Eye (tissue), 1 donor: ENCODE measurements around the gene PALLD.

ENCODE experiments used
- DNase-seq: peaks from one replicate; pipeline ENCODE4 v3.0.0-alpha.2; 2015

Gene PALLD

DNA sequence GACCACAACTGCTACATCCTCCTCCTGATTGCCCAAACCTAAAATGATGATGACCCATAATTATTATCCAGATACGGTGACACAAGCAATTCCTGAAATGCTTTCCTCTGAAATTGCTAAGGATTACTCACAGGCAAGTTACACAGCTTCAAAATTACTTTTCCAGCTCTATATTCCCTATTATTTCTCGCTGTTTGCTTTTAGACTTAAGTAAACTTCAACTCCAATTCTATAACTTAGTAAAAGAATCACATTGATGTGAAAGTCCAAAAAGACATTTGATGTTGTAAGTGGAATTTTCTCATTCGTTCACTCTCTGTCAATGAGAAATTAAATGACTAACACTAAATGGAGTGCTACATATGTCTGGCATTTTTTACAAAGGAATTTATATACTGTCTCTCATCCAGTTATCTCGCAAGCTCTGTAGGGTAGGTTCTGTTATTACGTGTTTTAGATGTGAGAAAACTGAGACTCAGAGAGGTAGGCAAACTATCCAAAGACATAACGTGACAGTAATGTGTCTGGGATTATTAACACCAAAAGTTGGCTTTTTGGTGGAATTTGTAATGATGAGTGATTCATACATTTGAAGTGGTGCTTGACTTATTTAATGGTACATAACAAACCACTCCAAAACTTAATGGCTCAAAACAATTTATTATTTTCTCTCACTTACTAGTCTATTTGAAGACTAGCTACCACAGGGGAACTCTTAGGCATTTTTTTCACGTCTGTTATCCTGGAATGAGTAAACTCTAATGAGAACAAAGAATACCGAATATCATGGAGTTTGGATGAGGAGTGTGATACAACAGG is 31.5 kb downstream of the PALLD start:
- no peak for DNase-seq

DNA sequence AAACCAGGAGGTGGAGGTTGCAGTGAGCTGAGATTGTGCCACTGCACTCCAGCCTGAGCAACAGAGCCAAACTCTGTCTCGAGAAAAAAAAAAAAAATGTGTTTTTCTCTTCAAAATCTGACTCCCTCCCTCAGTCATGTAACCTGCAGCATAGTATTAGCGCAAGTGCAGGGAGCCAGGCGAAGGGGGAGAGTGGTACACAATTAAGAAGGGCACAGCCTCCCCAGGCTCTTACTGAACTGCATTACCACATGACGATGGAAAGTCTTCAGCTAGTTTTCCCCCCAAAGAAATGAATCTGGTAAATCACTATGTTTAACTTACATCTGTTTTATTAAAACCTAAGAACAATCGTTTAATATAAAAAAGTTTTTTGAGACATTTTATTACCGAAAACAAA is 32.4 kb downstream of the PALLD start:
- no peak for DNase-seq

DNA sequence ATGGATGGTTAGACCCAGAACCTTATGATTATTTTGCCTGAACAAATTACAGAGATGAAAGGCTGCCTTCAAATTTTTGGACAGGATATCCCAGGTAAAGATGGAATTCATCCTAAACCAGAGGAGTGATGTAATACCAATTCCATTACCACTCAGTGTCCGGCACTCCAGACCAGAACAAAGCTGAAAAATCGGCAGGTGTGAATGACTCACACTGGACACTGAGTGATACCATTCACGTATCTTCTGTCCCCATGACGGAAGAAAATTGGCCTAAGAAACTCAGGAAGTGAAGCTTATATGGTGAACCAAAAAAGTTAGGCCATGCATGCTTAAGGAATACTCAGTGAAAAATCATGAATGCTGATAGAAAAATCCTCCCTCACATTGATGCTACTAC is 34.5 kb downstream of the PALLD start:
- no peak for DNase-seq

DNA sequence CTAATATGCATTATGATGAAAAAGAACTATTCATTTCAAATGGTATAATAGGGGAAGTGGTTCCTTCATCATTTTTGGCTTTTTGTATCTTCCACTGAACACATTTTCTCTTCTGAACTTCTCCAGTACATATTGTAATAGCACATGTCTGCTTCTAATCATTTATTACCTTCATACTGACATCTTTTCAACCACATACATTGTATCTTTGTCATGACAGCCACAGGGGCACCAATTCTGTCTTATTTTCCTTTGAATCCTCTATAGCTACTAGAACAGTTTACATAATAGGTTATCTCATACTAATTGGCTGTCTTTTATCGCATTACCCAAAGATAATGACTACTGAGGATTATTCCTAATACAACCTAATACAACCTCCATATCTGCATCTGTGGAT is 37.7 kb downstream of the PALLD start:
- DNase-seq = no peak

DNA sequence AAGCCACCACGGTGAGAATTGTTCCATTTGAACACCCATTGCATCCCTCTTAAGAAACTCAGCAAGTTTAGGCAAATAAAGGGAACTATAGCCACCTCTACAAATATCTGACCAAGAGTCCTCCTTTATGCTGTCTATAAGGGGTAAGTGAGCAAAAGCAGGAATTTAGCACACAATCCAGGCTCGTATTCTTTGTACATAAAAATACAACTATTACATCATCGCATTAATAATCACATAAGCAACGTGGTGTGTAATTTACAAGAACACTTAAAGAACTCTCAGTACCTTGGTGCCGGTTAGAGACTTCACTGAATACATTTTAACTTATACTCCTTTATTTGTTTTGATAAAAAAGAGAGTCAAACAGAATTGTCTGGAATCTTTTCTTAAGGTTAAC is 38.8 kb downstream of the PALLD start:
- no peak for DNase-seq

DNA sequence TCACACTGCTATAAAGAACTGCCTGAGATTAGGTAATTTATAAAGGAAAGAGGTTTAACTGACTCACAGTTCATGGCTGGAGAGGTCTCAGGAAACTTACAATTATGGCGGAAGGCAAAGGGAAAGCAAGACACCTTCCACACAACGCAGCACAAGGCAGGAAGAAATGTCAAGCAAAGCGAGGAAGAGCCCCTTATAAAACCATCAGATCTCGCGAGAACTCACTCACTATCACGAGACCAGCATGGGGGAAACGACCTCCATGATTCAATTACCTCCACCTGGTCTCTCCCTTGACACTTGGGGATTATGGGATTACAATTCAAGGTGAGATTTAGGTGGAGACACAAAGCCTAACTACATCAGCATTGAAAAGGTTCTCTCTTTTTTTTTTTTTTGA is 39.6 kb downstream of the PALLD start:
- DNase-seq = no peak

DNA sequence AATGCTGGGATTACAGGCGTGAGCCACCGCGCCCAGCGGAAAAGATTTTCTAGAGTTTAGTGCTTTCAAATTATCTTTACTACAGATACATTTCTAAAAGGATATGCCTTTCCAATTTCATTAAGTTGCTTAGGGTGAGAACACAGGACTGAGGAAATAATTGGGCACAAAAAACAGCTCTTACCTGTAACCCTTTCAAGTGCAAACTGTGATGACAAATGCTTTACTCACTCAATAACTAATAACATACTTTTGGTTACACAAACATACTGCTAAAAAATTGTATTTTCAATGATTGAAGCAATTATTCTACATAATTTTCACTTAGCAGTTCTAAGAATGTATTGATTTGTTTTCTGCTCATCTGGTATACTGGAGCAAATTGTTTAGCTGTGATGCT is 40.2 kb downstream of the PALLD start:
- DNase-seq = no peak

DNA sequence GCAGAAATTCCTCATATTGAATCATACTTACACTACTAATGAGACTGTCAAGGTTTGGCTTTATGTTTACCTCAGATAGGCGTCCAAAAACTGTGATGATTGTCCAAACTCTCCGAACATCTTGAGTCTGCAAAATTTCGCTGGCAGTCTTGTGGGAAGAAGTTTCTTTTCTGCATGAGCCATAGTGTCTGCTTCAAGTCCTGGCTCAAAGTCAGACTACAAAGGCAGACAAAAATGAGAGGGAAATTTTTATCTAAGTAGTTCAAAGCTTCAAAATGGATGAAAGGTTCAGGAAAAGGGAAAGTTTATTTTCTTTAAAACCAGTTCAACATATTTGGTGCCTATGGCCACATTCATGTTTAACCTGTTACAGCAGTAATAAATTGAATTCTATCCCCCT is 40.7 kb downstream of the PALLD start:
- DNase-seq = no peak

DNA sequence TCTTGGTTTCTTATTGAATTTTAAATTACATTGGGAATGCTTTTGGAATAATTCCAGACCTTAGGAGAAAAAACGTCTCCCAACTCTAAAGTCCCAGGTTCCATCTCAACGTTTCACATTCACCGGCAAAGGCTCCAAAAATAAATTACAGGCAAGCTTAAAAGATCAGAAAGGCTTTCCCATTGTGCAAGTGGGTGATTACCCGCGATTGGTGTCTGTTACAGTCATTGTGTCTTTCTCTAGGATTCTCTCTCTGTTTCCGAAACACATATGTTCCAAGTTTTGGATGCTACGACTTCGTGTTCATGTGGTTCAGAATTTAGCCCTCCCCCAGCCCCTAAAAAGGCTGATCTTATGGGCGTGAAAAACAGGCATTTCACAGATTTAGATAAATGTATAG is 41.8 kb downstream of the PALLD start:
- no peak for DNase-seq

DNA sequence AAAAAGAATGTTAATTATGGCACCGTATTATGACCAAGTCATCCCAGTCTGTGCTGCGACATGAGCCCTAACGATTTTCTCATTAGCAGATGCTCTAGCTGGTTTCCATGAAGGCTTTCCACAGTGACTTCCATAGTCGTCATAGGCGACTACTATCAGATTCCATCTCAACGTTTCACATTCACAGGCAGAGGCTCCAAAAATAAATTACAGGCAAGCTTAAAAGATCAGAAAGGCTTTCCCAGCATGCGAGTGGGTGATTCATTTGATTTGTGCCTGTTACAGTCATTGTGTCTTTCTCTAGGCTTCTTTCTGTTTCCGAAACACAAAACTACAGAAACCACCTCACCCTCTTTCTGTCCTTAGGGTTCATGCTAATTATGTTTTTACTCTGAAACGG is 43.2 kb downstream of the PALLD start:
- peak; percentile 42 for DNase-seq

DNA sequence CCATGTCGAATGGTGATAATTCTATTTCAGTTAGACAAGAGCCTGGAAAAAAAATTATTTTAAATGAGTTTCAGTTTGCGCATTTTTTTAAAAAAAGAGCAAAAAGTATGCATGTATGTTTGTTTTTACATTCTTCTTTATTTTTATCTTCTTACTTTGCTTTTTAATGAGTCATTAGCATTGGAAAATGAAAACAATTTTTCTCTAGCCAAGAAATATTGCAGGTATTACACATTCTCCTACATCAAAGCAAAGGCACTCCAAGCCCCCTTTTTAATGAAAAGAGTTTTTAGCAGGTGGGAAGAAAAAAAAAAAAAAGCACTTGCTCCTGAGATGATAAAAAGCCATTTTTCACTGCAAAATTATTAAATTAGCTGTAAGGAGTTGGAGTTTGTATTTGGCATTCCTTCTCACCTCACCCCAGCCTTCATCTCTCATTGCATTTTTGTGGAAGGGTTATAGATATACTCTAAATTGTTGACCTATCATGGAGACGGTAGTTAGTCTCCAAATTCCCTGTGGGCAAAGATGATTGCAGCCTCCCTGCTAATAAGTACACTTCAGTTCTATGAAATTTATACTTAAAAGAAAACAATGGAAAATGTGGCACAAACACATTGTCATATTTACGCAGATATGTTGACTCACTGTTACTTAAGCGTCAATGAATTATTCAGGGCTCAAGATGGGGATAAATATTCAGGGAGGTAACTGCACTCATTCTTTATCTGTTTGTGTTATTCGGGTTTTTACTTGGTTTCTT is 43.8 kb downstream of the PALLD start:
- no peak for DNase-seq

DNA sequence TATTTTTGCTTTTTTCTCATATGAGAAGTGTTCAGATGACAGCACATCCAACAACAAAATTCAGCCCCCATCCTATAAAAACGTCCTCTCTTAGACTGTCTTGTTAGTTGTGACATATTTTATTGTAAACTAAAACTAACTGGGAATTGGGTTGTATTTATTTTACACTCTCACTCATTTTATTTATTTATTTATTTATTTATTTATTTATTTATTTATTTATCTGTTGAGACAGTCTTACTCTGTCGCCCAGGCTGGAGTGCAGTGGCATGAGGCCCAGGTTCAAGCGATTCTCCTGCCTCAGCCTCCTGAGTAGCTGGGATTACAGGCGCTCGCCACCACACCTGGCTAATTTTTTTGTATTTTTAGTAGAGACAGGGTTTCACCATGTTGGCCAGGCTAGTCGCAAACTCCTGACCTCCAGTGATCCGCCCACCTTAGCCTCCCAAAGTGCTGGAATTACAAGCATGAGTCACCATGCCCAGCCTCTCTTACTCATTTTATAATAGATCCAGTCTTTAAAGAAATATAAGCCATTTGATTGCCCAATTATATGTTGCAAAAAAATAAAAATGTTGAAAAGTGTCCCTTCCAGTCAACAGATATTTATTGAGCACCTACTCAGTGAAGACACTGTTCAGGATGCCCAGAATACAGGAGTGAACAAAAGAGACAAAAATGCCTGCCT is 44.6 kb downstream of the PALLD start:
- no peak for DNase-seq

DNA sequence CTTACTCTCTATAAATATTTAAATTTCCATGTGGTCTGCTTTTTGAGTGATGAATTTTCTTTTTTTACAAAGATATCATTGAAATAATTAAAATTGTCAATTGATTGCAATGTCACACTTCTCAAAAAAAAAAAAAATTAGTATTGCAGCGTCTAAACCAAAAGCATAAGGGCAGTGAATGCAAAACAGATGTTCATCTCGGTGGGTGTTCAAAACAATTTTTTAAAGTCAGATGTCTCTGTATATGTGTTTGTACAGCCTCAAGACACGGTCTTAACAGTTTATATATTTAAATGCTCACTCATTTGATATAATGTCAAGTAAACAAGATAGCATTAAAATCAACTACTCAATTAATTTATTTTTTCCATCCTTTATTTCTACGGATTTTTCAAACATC is 52.3 kb downstream of the PALLD start:
- no peak for DNase-seq

DNA sequence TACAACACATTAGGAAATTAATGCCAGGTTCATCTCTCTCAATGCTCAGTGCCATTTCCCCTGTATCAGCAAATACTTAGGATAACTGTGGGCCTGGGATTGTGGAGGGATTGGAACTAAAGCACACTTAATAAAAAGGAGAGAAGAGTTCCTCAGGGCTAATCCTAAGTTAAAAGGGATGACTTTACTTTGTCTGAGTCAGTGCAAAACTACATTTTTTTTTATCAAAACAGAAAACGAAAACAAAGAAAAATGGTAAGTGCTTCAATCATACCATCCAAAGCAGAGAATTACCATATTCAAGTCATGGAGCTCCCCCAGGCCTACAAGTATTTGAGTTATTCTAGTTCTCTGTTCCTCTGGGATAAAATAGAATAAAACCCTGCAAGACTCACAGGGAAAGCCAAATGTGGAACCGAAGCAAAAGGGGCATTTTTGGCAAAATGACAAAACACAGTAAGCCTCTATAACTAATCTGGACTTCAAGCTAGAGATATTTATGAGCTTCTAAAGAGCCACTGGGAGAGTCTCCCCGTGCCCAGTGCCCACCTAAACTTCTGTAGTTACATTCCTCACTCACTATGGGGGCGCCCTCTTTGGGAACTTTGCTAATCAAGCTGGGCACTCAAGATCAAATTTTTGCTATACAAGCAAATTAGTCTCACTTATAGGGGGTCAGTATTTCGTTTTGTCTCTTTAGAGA is 53.4 kb downstream of the PALLD start:
- peak; percentile 52 for DNase-seq

DNA sequence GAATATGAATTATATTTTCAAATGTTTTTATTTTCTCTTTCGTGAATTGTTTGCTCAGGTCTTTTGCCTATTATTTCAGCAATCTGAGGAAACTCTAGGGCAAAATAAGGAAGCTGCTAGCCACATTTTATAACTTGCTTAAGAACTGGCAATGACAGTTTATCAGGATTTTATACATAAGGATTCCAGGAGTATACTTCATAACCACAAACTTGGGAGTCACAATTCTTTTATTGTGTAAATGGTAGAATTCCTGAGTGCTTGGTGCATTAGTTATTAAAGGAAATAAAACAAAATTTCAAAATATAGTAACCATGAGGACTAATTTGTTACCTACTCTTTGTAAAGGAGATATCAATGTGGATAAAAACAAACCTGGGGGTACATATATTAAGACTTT is 54.4 kb downstream of the PALLD start:
- no peak for DNase-seq

DNA sequence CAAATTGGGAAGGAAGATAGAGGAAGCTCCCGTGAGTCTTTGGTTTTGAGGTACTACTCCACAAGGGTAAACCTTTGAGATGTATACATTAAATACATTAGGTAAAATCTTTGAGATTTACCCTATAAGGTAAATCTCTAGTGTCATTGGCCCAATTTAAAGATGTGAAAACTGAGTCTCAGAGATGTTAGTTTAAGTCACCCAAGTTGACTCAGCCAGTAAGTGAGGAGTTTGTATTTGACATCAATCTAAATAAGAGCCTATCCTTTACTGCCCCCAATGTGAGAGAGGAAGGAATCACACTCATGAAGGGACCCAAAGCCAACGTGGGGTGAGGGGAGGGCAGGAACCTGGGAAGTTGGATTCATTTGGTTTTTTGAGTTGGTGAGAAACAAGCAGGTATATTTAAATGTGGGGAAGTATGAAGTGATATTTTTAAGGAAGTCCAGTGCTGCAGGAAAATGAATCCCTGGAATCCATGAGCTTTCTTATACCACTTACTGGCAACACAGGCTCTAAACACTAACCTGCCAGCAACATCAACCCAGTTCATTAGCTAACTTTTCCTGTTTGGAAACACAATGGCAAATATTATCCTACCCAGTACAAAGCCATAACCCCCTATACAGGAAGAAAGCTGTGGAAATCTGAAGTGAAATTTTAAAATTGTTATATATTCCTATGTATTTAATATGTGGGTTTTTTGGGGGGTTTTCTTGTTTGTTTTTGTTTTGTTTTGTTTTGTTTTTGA is 55.3 kb downstream of the PALLD start:
- DNase-seq = no peak

DNA sequence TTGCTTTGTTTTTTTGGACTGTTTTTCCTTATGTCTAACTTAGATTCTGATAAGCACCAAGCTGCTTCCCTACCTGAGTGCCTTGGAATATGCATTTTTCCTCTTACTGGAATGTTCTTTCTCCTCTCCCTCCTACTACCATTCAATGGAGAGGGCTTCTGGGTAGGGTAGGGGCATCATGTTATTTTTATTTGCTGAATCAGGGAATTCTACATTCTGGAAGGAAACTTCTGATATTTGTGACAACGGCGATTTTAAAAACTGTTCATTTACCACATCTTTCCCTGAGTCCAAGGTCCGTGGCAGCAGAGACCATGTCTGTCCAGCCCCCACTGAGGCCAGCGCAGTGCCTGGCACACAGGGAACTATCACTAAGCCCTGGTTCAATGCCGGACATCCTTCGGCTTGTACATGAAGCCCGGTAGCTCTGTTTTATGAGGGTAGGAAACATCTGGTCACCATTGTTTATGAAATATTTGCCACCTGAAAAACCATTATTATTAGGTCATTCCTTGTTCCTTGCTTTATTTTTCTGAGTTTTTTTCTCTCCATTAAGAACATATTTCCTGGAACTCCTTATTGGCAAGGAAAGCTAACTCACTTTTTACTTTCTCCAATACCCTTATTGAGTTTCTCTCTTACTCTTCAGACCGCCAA is 57.0 kb downstream of the PALLD start:
- DNase-seq = no peak

DNA sequence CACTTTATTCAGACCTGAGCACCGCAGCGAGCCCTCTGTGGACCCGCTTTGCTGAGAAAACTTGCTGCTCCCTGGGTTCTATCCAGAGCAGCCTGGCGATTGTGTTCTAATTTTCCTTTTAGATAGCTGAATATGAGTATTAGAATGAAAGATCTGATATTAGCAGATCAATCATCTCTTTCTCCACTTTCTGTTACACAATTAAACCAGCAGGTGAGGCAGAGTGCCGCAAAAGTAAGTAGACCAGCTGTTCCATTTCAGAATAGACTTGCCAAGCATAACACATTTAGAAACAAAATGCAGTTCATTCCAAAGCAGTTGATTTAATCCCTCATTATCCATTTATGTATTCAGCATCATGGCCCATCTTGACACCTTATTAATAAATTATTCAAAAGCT is 58.6 kb downstream of the PALLD start:
- DNase-seq = no peak

DNA sequence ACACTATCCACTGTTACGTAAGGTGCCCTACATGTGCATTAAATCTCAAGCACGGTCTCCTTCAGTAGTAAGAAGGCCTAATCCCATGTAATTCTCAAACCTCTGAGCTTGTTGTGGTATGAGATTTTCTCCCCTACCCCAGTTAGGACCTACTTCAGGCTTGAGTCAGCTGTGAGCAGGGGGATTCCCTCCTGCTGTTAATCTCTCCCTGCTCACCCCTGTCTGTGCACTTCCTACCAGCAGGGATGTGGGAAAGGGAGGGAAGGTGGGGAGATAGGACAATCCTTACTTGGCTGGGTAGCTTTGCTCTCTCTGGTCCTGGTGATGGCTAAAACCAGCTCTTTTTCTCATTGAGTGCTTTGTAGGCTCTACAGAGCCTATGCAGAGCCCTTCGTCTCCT is 60.8 kb downstream of the PALLD start:
- no peak for DNase-seq

DNA sequence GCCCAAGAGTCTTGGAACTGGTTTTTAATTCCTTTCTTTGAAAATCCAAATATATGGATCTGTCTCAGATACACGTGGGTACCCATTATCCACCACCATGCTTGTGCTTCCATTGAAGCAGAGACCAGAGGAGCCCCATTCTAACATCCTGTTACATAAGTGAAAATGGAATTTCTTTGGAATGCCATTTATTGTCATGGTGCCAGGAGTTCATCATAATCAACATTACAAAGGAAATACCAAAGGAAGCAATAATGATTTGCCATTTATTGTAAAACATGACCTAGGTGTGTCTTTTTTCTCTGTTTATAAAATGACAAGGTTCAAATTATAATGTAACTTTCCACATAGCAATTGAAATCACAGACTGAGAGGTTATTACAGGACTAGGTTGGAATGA is 61.7 kb downstream of the PALLD start:
- no peak for DNase-seq

DNA sequence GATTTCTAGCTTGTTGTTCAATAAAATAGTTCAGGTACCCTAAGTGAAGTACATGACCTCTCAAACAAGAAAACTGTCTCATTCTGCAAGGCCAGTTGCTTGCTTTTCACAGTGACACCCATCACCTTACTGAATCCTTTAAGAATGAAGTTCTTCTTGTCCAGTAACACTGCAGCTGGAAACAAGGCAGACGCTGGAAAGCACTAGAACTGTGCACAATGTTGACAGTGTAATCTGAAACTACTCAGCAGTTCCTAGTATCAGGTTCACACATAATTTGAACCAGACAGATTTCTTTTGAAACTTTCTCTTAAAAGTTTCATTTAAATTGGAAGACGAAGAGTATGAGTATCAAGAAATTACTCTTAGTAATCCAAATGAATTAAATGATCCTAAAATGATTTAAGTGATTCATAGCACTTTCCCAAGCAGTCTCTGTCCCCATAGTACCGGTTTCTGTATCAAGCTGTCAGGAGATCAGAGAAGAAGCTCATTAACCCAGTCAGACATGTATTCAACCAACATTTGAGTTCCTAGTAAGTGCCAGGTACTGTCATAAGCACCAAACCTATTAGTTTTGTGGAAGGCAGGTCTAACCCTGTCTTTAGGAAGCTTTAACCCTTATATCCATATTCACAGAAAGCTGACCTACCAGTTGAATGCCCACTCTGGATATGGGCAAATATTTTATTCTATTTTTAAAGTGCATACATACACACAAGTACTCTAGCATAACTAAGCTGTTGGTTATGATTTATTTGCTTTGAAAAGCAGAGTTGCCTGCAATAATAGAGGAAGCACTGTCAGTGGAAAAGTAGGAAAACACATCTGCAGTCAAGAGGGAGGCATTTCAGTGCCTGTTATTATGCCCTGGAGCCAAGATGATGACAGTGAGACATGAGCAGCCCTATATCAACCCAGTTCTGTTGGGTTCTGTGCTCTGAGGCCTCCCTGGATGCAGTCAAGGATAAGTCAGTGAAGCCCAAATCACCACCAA is 63.6 kb downstream of the PALLD start:
- DNase-seq = peak; percentile 54
